HG02884 (cell line): ENCODE data around the gene SPACDR.
"Not testable (repeated sequence)": the region's sequence is repeated elsewhere in the genome, so short reads cannot be mapped to it uniquely, and the experiment has no call there.

Experiments used
- ATAC-seq: cut with Tn5 transposase; IDR thresholded peaks from one replicate; pipeline ENCODE4 v1.9.1; 2021; ENCODE audit warnings: mild to moderate bottlenecking, moderate library complexity; ENCODE audit not compliant: unreplicated experiment

The SPACDR gene, protein sequence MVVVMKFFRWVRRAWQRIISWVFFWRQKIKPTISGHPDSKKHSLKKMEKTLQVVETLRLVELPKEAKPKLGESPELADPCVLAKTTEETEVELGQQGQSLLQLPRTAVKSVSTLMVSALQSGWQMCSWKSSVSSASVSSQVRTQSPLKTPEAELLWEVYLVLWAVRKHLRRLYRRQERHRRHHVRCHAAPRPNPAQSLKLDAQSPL

GRCh38 chr7:100464210-100464660 is at the start of gene SPACDR:
Gene SPACDR, minus strand, starts transcription at chr7:100464260. Its CDS starts 235 bp downstream, at chr7:100464025.
- no peak for ATAC-seq

- no peak for ATAC-seq
Measured at GRCh38 chr7:100513212-100513810, 49.3 kb upstream of the SPACDR start.

GRCh38 chr7:100510437-100511239 is 46.6 kb upstream of the SPACDR start:
- ATAC-seq = no peak

DNA sequence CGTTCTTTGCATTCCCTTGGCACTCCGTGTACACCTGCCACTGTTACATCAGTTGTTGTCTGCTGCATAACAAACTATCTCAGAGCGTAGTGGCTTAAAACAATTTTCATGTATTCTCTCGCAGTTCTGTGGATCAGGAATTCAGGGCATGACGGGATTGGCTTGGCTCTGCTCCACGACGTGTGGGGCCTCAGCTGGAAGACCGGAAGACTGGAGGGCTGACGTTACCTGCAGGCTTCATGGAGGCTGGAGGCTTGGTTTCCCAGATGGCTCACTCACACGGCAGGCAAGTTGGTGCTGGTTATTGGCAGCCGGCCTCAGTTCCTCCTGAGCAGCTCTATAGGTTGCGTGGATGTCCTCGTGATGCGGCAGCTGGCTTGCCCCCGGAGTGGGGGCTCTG is 45.2 kb upstream of the SPACDR start:
- ATAC-seq = no peak

GRCh38 chr7:100506356-100506923 is 42.4 kb upstream of the SPACDR start:
- no peak for ATAC-seq

DNA sequence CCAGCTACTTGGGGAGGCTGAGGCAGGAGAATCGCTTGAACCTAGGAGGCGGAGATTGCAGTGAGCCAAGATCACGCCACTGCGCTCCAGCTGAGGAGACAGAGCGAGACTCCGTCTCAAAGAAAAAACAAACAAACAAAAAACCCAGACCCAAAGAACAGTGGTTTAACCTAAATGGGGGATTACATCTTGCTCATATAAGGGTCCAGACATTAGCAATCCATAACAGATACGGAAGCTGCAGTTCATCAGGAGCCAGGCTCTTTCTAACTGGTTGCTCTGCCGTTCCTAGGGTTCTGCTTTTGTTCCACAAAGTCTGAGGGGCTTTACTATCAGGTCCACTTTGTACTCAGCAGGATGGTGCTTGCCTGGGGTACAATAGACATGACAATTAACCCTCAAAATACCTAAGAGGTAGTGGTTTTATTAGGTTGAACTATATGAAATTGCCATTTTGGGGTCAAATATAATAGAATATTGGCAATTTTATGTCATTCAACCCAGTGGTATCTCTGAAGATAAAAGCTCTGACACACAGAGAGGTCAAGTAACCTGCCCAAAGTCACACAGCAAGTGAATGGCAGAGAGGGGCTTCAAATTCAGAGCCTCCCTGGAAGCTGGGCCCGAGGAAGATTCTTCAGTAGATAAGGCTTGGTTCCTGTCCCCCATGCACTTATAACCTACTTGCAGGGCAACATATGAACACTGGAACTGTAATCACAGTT is 41.0 kb upstream of the SPACDR start:
- ATAC-seq = no peak

- ATAC-seq = not testable (repeated sequence)
Measured at GRCh38 chr7:100504031-100504430, 40.0 kb upstream of the SPACDR start.

- not testable (repeated sequence) for ATAC-seq
Measured at GRCh38 chr7:100500743-100501142, 36.7 kb upstream of the SPACDR start.

GRCh38 chr7:100496509-100496908 is 32.4 kb upstream of the SPACDR start:
- no peak for ATAC-seq

DNA sequence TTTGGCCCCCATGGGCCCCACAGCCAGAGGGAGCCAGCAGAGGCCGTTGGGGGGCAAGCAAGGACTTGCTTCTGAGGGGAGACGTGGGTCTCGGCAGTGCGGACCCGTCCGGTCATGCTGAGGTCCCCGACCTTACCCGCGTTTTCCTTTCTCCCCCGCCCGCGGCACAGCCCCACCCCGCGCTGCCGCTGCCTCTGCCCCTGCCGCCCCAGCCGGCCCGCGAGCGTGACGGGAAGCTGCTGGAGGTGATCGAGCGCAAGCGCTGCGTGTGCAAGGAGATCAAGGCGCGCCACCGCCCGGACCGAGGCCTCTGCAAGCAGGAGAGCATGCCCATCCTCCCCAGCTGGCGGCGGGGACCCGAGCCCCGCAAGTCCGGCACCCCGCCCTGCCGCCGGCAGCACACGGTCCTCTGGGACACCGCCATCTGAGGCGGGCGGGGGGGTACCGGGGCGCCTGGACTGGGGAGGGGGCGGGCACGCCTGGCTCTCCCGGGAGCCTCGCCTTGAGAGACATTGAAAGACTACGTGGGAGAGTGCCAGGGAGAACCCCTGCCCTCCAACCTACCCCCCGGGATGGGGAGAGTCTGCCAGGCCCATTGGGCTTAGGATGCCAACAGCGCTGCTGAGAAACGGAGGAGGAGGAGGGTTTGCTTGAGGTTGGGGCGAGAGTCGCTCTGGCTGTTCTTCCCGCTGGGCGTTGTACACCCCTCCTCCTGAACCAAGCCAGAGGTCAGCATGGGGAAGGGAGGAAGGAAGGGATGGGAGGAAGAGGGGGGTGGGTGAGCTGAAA is 29.6 kb upstream of the SPACDR start:
- no peak for ATAC-seq

- ATAC-seq = no peak
Measured at GRCh38 chr7:100492738-100493475, 28.8 kb upstream of the SPACDR start.

DNA sequence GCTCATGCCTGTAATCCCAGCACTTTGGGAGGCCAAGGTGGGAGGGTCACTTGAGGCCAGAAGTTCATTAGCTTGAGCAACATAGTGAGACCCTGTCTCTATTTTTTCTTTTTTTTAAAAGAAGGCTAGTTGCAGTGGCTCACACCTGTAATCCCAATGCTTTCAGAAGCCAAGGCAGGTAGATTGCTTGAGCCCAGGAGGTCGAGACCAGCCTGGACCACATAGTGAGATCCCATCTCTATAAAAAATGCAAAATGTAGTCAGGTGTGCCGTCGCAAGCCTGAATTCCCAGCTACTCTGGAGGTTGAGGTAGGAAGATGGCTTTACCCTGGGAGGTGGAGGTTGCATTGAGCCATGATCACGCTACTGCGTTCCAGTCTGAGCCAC is 27.1 kb upstream of the SPACDR start:
- no peak for ATAC-seq

- no peak for ATAC-seq
Measured at GRCh38 chr7:100490483-100491191, 26.6 kb upstream of the SPACDR start.

- ATAC-seq = no peak
Measured at GRCh38 chr7:100489824-100490223, 25.8 kb upstream of the SPACDR start.

- no peak for ATAC-seq
Measured at GRCh38 chr7:100489121-100489520, 25.1 kb upstream of the SPACDR start.

DNA sequence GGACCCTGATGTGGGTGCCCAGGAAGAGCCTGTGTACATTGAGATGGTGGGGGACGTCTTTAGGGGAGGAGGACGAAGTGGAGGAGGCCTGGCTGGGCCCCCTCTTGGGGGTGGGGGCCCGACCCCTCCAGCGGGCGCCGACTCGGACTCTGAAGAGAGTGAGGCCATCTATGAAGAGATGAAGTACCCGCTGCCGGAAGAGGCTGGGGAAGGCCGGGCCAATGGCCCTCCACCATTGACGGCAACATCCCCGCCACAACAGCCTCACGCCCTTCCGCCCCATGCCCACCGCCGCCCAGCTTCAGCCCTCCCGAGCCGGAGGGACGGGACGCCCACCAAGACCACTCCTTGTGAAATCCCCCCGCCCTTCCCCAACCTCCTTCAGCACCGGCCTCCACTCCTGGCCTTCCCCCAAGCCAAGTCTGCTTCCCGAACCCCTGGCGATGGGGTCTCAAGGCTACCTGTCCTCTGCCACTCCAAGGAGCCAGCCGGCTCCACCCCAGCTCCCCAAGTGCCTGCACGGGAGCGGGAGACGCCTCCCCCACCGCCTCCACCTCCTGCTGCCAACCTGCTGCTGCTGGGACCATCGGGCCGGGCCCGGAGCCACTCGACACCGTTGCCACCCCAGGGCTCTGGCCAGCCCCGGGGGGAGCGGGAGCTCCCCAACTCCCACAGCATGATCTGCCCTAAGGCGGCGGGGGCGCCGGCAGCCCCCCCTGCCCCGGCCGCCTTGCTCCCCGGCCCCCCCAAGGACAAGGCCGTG is 24.5 kb upstream of the SPACDR start:
- ATAC-seq = no peak

- ATAC-seq = no peak
Measured at GRCh38 chr7:100486753-100487446, 22.8 kb upstream of the SPACDR start.
